Fibroblast of villous mesenchyme (primary cell): ENCODE results near the gene ITGA7. TPM values are rescaled to one million over a fixed set of nuclear protein-coding genes. Genes with fewer than 3 reads are reported as not detected.

Experiments
- DNase-seq: peaks from one replicate; pipeline ENCODE4 v3.0.0-alpha.2; 2010; ENCODE audit warnings: low read depth
- H3K4me3 ChIP-seq: 2 replicates; pipeline ENCODE4 v1.5.1; 2011; ENCODE audit warnings: low read depth, mild to moderate bottlenecking, low read length
- CTCF ChIP-seq: IDR thresholded peaks from 2 replicates; pipeline ENCODE4 v1.5.1; 2012; ENCODE audit warnings: low read depth, mild to moderate bottlenecking, low read length; ENCODE audit not compliant: insufficient read depth
- total RNA-seq: library from RNA; depleted of rRNA; stranded (reverse); fragments of >200 nt; gene quantifications from 2 replicates; pipeline ENCODE4 v1.2.3, GENCODE V29; 2012

The ITGA7 gene
- total RNA-seq, 1 donor, result 1.3 TPM

GRCh38 chr12:55744340-55745030 is 36.8 kb upstream of the ITGA7 start:
- no peak for TF ChIP-seq CTCF
- no peak for DNase-seq
- H3K4me3 ChIP-seq, result peak overlapping the region; percentile 65

GRCh38 chr12:55743406-55744339 is 36.0 kb upstream of the ITGA7 start:
- H3K4me3 ChIP-seq, result peak overlapping the region; percentile 65
- peak; percentile 79 for DNase-seq
- TF ChIP-seq CTCF, result peak; percentile 18

GRCh38 chr12:55742719-55743405 is 35.2 kb upstream of the ITGA7 start, which contains the start of gene GDF11:
GDF11 (plus strand) TSS chr12:55743122; CDS start chr12:55743317, 195 bp downstream.
- no peak for TF ChIP-seq CTCF
- H3K4me3 ChIP-seq, result peak within 1 kb of the TSS; percentile 65
- DNase-seq, result peak; percentile 73

- no peak for TF ChIP-seq CTCF
- DNase-seq, result no peak
- peak overlapping the region; percentile 65 for H3K4me3 ChIP-seq
Measured at GRCh38 chr12:55741931-55742680, 34.4 kb upstream of the ITGA7 start.

- H3K4me3 ChIP-seq, result no peak overlapping the region
- no peak for DNase-seq
- no peak for TF ChIP-seq CTCF
Measured at GRCh38 chr12:55739025-55739378, 31.3 kb upstream of the ITGA7 start.
